Gastroesophageal sphincter (tissue), 4 donors: ENCODE results near the gene BACH2. TPM values are rescaled to one million over a fixed set of nuclear protein-coding genes. Genes with fewer than 3 reads are reported as not detected.
A peak's percentile ranks its signal among the peaks of the same experiment; 100 is the strongest.

Experiments used
- ATAC-seq: fragments of 150-250 bp; one replicate; pipeline ENCODE4 v1.9.1; 2016; ENCODE audit warnings: mild to moderate bottlenecking, moderate library complexity
- H3K27ac ChIP-seq, 4 donors: fragments of 200-600 bp; sonication (generic) in 3 of 4; 1 replicate in 3 of 4; 2 replicates in 1 of 4; pipeline ENCODE4 v1.5.1; 2016 to 2019
- H3K27me3 ChIP-seq: fragments of 200-600 bp; sonication (generic); one replicate; pipeline ENCODE4 v1.5.1; 2019
- H3K36me3 ChIP-seq, 2 donors: fragments of 200-600 bp; sonication (generic); one replicate each; pipeline ENCODE4 v1.5.1; 2019; ENCODE audit warnings: control low read depth in 1 of 2
- H3K4me1 ChIP-seq, 3 donors: fragments of 200-600 bp; sonication (generic); 1 replicate in 2 of 3; 2 replicates in 1 of 3; pipeline ENCODE4 v1.5.1; 2016 to 2019; ENCODE audit warnings: control low read depth in 2 of 3
- H3K4me3 ChIP-seq, 2 donors: fragments of 200-600 bp; sonication (generic); one replicate each; pipeline ENCODE4 v1.5.1; 2019; ENCODE audit warnings: mild to moderate bottlenecking in 1 of 2, moderate library complexity in 1 of 2
- H3K9me3 ChIP-seq, 3 donors: fragments of 200-600 bp; sonication (generic); one replicate each; pipeline ENCODE4 v1.5.1; 2017 to 2019; ENCODE audit warnings: control low read depth in 2 of 3
- EP300 ChIP-seq: sonication (generic); formaldehyde crosslinking; IDR thresholded peaks from one replicate; pipeline ENCODE4 v1.6.1; 2017; ENCODE audit warnings: antibody characterized with exemption, mild to moderate bottlenecking
- POLR2A ChIP-seq, 2 donors: fragments of 450-650 bp; IDR thresholded peaks; one replicate each; pipeline ENCODE4 v1.6.1; 2017; ENCODE audit warnings: antibody characterized with exemption in 2 of 2, mild to moderate bottlenecking in 2 of 2, moderate library complexity in 1 of 2
- POLR2AphosphoS5 ChIP-seq: sonication (generic); formaldehyde crosslinking; IDR thresholded peaks from one replicate; pipeline ENCODE4 v1.6.1; 2017; ENCODE audit warnings: antibody characterized with exemption
- WGBS, 2 donors: methylation state at CpG; one replicate each; pipeline ENCODE4 v1.1.5; 2018; ENCODE audit warnings: low coverage in 1 of 2; 5-methylcytosine and 5-hydroxymethylcytosine counted together
- total RNA-seq, 4 donors: library from RNA; depleted of rRNA; stranded (reverse); fragments of >200 nt; gene quantifications; one replicate each; pipeline ENCODE4 v1.1.0, GENCODE V29; 2016
- TF ChIP-seq, protein P1 (sequence below), 4 experiments: fragments of 200-600 bp in 2 of 4; fragments of 450-650 bp in 2 of 4; sonication (generic) in 1 of 4; IDR thresholded peaks; one replicate each; pipeline ENCODE4 v1.5.1; 2017 to 2019; ENCODE audit warnings: antibody characterized with exemption in 4 of 4, mild to moderate bottlenecking in 2 of 4, moderate library complexity in 2 of 4

The BACH2 gene
- total RNA-seq, 4 donors from 2014 or later: 3.5 to 10.4 (median 3.9) TPM

DNA sequence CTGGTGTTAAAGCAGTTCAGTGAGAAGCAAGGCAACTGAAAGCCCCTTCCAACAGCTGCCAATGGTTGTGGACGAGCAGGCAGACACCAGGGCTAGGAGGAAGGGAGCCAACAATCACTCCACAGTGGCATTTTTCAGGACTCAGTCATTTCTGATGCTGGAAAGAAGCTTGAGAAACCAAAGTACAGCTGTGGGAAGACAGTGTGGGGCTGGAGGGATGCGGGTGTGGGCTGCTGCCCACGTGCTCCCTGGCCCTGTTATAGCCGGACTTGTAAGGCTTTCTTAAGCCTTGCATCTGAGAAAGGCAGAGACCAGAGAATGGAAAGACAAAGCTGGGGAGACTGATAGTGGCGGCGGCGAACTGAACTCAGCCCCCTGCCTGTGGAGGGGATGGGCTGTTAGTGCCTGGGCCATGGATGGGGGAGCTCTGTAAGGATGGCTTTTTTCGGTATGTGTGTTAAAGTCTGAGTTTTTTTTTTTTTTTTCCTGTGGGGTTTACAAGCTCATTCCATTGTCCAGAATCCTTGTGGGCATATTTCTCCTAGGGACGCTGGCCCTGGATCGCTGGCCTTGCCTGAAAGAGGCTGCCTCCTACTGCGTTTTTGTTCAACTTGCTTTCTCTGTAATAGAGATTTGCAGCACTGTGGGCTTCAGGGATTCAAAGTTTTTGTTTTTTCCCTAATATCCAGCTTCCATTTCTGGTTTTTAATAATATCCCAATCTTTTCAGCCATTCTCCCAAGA is 310.7 kb downstream of the BACH2 start:
- peaks cover 0 to 11% (median 0%) of the 10 kb centered on the region in 3 donors for H3K4me1 ChIP-seq
- H3K27ac ChIP-seq: peak overlapping the region in 1 of 4 donors; percentile 23
- no peaks in the 10 kb centered on the region for H3K9me3 ChIP-seq
- no peaks in the 10 kb centered on the region for H3K36me3 ChIP-seq
- no peak overlapping the region for H3K4me3 ChIP-seq
- peak; percentile 38 for ATAC-seq
- H3K27me3 ChIP-seq: no peaks in the 10 kb centered on the region
- no peak for TF ChIP-seq POLR2AphosphoS5
- TF ChIP-seq, protein P1, sequence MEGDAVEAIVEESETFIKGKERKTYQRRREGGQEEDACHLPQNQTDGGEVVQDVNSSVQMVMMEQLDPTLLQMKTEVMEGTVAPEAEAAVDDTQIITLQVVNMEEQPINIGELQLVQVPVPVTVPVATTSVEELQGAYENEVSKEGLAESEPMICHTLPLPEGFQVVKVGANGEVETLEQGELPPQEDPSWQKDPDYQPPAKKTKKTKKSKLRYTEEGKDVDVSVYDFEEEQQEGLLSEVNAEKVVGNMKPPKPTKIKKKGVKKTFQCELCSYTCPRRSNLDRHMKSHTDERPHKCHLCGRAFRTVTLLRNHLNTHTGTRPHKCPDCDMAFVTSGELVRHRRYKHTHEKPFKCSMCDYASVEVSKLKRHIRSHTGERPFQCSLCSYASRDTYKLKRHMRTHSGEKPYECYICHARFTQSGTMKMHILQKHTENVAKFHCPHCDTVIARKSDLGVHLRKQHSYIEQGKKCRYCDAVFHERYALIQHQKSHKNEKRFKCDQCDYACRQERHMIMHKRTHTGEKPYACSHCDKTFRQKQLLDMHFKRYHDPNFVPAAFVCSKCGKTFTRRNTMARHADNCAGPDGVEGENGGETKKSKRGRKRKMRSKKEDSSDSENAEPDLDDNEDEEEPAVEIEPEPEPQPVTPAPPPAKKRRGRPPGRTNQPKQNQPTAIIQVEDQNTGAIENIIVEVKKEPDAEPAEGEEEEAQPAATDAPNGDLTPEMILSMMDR (IDR thresholded peaks at IDR 0.05): no peak
- 76 to 89% methylated on average over 7 to 9 of the region's 11 CpGs for WGBS, 2 donors

DNA sequence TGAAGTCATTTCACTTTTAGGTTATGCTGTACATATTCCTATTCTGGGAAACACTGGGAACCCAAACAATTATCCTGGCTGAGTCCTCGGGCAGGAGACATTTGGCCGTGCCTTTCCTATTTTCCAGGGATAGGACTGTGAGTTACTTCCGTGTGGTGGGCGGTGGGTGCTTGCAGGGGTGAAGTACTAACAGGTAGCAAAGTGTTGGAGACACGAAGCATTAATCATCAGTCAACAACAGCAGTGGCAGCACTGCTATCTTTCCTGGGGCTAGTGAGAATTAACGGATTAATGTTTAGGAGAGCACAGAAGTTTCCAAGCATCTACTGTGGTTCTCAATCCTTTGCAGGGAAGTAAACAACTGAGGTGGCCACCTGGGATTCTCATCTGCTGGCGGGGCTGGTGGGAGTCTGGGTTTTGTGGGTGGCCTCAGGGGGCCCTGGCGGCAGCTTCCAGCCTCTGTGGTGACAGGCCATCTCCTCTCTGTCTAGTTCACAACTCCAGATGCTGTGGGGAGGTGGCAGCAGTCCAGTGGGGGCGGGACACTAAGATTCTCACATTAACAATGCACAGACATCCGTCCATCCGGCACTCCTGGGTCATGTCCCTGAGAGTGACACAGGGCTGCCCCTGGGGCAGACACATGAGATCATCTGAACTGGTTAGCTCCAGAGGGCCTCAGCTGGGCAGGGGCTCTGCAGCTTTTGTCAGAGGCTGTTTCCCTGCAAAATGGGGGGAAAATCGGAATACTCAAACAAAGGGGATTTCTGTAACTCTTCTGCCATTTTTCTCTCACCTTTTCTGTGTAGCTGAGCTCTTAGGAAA is 311.5 kb downstream of the BACH2 start:
- Histone ChIP-seq H3K4me3 (no peak overlapping the region), H3K27ac (peak overlapping the region in 1 of 4 donors; percentile 23), H3K36me3 (no peaks in the 10 kb centered on the region), H3K9me3 (no peaks in the 10 kb centered on the region), H3K4me1 (peaks cover 0 to 11% (median 0%) of the 10 kb centered on the region in 3 donors), H3K27me3 (no peaks in the 10 kb centered on the region)
- TF ChIP-seq EP300: no peak
- TF ChIP-seq POLR2AphosphoS5: no peak
- no peak for TF ChIP-seq POLR2A (IDR thresholded peaks at IDR 0.05)
- TF ChIP-seq, protein P1 (IDR thresholded peaks at IDR 0.05): no peak
- 63 to 80% methylated on average over 1 to 5 of the region's 12 CpGs for WGBS, 2 donors
- ATAC-seq: peak; percentile 27

GRCh38 chr6:89980353-89980752 is 316.3 kb downstream of the BACH2 start:
- TF ChIP-seq POLR2AphosphoS5 (no peak), EP300 (no peak)
- ATAC-seq: no peak
- H3K27me3 ChIP-seq: no peaks in the 10 kb centered on the region

DNA sequence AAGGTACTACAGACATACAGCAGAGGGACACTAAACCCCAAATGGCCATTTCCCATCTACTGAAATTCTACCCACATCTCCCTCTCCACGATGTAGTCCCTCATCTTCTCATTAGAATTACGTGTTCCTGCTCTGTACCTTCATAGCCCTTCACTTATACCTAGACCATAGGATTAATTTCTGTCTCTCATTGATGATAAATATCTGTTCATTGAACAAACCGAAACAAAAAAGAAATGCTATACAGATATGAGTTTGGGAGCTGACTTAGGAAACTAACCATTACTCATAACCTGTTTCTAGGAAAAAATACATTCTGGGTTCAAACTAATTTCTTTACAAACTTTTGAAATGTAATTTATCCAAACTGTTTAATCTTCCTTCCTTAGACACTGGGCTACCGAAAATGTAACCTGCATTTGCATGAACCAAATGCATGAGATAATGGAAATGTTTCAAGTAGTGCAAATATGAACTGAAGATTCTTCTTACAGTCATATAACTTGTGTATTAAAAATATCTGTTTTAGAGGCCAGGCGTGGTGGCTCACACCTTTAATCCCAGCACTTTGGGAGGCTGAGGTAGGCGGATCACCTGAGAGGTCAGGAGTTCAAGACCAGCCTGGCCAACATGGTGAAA is 317.0 kb downstream of the BACH2 start:
- Histone ChIP-seq H3K4me3 (no peak overlapping the region), H3K9me3 (no peaks in the 10 kb centered on the region), H3K36me3 (no peaks in the 10 kb centered on the region), H3K4me1 (peaks cover 0 to 18% (median 7%) of the 10 kb centered on the region in 3 donors), H3K27me3 (no peaks in the 10 kb centered on the region), H3K27ac (no peak overlapping the region)
- WGBS, 2 donors: 67 to 98% methylated on average over 4 to 6 of the region's 6 CpGs
- TF ChIP-seq, protein P1 (IDR thresholded peaks at IDR 0.05): no peak
- TF ChIP-seq POLR2AphosphoS5 (no peak), POLR2A (IDR thresholded peaks at IDR 0.05) (no peak), EP300 (no peak)
- no peak for ATAC-seq

More at GRCh38 chr6:89980353-89980752, 316.3 kb downstream of the BACH2 start:
- Histone ChIP-seq H3K4me3 (no peak overlapping the region), H3K9me3 (no peaks in the 10 kb centered on the region), H3K36me3 (no peaks in the 10 kb centered on the region), H3K27ac (no peak overlapping the region), H3K4me1 (peaks cover 0 to 19% (median 7%) of the 10 kb centered on the region in 3 donors)

DNA sequence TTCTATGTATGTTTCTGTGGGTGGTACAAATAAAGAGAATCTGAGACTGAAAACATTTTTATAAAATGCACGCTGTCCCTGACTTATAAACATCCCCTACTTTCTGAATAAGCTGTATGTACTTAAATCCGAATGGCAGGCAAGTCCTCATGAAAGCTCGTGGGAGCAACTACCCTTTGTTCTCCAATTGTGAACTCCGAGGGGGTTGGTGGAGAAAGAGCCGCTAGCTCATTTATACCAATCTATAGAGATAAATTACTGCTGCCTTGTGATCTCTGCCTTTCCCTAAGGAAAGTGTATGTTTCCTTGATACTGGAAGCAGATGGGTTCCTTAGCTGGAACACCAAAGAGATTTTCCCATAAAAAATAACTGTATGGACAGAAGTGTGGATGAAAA is 317.9 kb downstream of the BACH2 start:
- WGBS, 2 donors: 64 to 76% methylated on average over 5 of the region's 5 CpGs
- H3K9me3 ChIP-seq: no peaks in the 10 kb centered on the region
- peaks cover 0 to 18% (median 7%) of the 10 kb centered on the region in 3 donors for H3K4me1 ChIP-seq
- H3K27me3 ChIP-seq: no peaks in the 10 kb centered on the region
- no peak for TF ChIP-seq POLR2A (IDR thresholded peaks at IDR 0.05)
- TF ChIP-seq, protein P1 (IDR thresholded peaks at IDR 0.05): no peak
- TF ChIP-seq POLR2AphosphoS5: no peak
- H3K4me3 ChIP-seq: no peak overlapping the region
- no peaks in the 10 kb centered on the region for H3K36me3 ChIP-seq
- ATAC-seq: no peak
- no peak overlapping the region for H3K27ac ChIP-seq
